NCI-H345 (cell line): ENCODE results near the gene OPRL1.

Experiments used
- DNase-seq: peaks from one replicate; lab custom pipeline; 2025; lab: John Stamatoyannopoulos, UW

Gene OPRL1

GRCh38 chr20:64042054-64042781 is 37.7 kb upstream of the OPRL1 start:
- DNase-seq = no peak

GRCh38 chr20:64043768-64044167 is 36.1 kb upstream of the OPRL1 start:
- no peak for DNase-seq

- DNase-seq = no peak
Observed at GRCh38 chr20:64044484-64045247, 35.2 kb upstream of the OPRL1 start.

- no peak for DNase-seq
Observed at GRCh38 chr20:64045346-64046011, 34.4 kb upstream of the OPRL1 start.

- no peak for DNase-seq
Observed at GRCh38 chr20:64047046-64047389, 32.9 kb upstream of the OPRL1 start.

GRCh38 chr20:64047968-64048401 is 31.9 kb upstream of the OPRL1 start:
- no peak for DNase-seq

- DNase-seq = no peak
Observed at GRCh38 chr20:64048402-64049044, 31.4 kb upstream of the OPRL1 start.

GRCh38 chr20:64049060-64049877 is 30.6 kb upstream of the OPRL1 start, which contains the start of gene SOX18:
SOX18 (minus strand) TSS chr20:64049639; CDS start chr20:64049516, 123 bp downstream.
- DNase-seq = no peak

GRCh38 chr20:64049878-64050260 is 30.0 kb upstream of the OPRL1 start:
- no peak for DNase-seq

- no peak for DNase-seq
Observed at GRCh38 chr20:64050261-64051032, 29.4 kb upstream of the OPRL1 start.

- DNase-seq = no peak
Observed at GRCh38 chr20:64051033-64051452, 28.8 kb upstream of the OPRL1 start.

- no peak for DNase-seq
Observed at GRCh38 chr20:64051561-64052325, 28.1 kb upstream of the OPRL1 start.

GRCh38 chr20:64052326-64052722 is 27.6 kb upstream of the OPRL1 start:
- DNase-seq = no peak

GRCh38 chr20:64052987-64053840 is 26.7 kb upstream of the OPRL1 start:
- no peak for DNase-seq

- DNase-seq = no peak
Observed at GRCh38 chr20:64053841-64054661, 25.8 kb upstream of the OPRL1 start.

- DNase-seq = no peak
Observed at GRCh38 chr20:64055396-64055892, 24.4 kb upstream of the OPRL1 start.

GRCh38 chr20:64055893-64056638 is 23.8 kb upstream of the OPRL1 start:
- DNase-seq = no peak

GRCh38 chr20:64056639-64056888 is 23.3 kb upstream of the OPRL1 start:
- DNase-seq = no peak
